Measurements from ENCODE around the gene TMA7.
A peak's percentile ranks its signal among the peaks of the same experiment; 100 is the strongest.
"Not testable (repeated sequence)": the region's sequence is repeated elsewhere in the genome, so short reads cannot be mapped to it uniquely, and the experiment has no call there.

TMA7 gene

GRCh38 chr3:48459773-48460516, 19.9 kb downstream of the TMA7 start:
- Histone ChIP-seq H3K4me1 (no peaks in the 10 kb centered on the region), H3K4me3 (ENCODE audit: low read depth, low read length) (no peak overlapping the region), H2AFZ (no peak overlapping the region), H3K27me3 (ENCODE audit: control insufficient read depth, insufficient read depth, low read length) (no peaks in the 10 kb centered on the region), H3K9me3 (ENCODE audit: control insufficient read depth, low read length) (no peaks in the 10 kb centered on the region), H3K79me2 (no peaks in the 10 kb centered on the region), H3K36me3 (ENCODE audit: control insufficient read depth, insufficient read depth, low read length) (no peaks in the 10 kb centered on the region), H3K4me2 (ENCODE audit: low read length) (no peak overlapping the region), H3K27ac (no peak overlapping the region), H3K9ac (no peak overlapping the region)
- no peak for TF ChIP-seq CTCF (IDR thresholded peaks at IDR 0.05)

GRCh38 chr3:48460517-48460902, 20.5 kb downstream of the TMA7 start:
- Histone ChIP-seq H3K4me3 (ENCODE audit: low read depth, low read length) (no peak overlapping the region), H3K9me3 (ENCODE audit: control insufficient read depth, low read length) (no peaks in the 10 kb centered on the region), H3K79me2 (no peaks in the 10 kb centered on the region), H3K4me2 (ENCODE audit: low read length) (no peak overlapping the region), H3K4me1 (no peaks in the 10 kb centered on the region), H3K27ac (no peak overlapping the region), H3K36me3 (ENCODE audit: control insufficient read depth, insufficient read depth, low read length) (no peaks in the 10 kb centered on the region), H3K9ac (no peak overlapping the region), H3K27me3 (ENCODE audit: control insufficient read depth, insufficient read depth, low read length) (no peaks in the 10 kb centered on the region), H2AFZ (no peak overlapping the region)
- no peak for TF ChIP-seq CTCF (IDR thresholded peaks at IDR 0.05)

- not testable (repeated sequence) for H3K27ac ChIP-seq; H3K36me3 ChIP-seq (ENCODE audit: control insufficient read depth, insufficient read depth, low read length); H3K4me2 ChIP-seq (ENCODE audit: low read length); H3K9me3 ChIP-seq (ENCODE audit: control insufficient read depth, low read length); H2AFZ ChIP-seq; H3K9ac ChIP-seq; H3K27me3 ChIP-seq (ENCODE audit: control insufficient read depth, insufficient read depth, low read length); H3K4me3 ChIP-seq (ENCODE audit: low read depth, low read length); H3K79me2 ChIP-seq; H3K4me1 ChIP-seq
These were observed 21.7 kb downstream of the TMA7 start for GRCh38 chr3:48461767-48462166.

- Histone ChIP-seq H3K4me3 (ENCODE audit: low read depth, low read length) (no peak overlapping the region), H3K36me3 (ENCODE audit: control insufficient read depth, insufficient read depth, low read length) (no peaks in the 10 kb centered on the region), H3K9me3 (ENCODE audit: control insufficient read depth, low read length) (no peaks in the 10 kb centered on the region), H3K27me3 (ENCODE audit: control insufficient read depth, insufficient read depth, low read length) (no peaks in the 10 kb centered on the region), H3K27ac (no peak overlapping the region), H3K9ac (no peak overlapping the region), H3K4me1 (peaks cover 13% of the 10 kb centered on the region), H3K79me2 (peaks cover 6% of the 10 kb centered on the region), H3K4me2 (ENCODE audit: low read length) (no peak overlapping the region), H2AFZ (no peak overlapping the region)
- no peak for TF ChIP-seq CTCF (IDR thresholded peaks at IDR 0.05)
These were observed 23.6 kb downstream of the TMA7 start for GRCh38 chr3:48463703-48464102.

- Histone ChIP-seq H3K4me1 (peaks cover 13% of the 10 kb centered on the region), H3K4me2 (ENCODE audit: low read length) (peak overlapping the region; percentile 37), H3K79me2 (peaks cover 11% of the 10 kb centered on the region), H3K36me3 (ENCODE audit: control insufficient read depth, insufficient read depth, low read length) (no peaks in the 10 kb centered on the region), H3K4me3 (ENCODE audit: low read depth, low read length) (peak overlapping the region; percentile 64), H3K27me3 (ENCODE audit: control insufficient read depth, insufficient read depth, low read length) (no peaks in the 10 kb centered on the region), H3K9ac (no peak overlapping the region), H3K27ac (peak overlapping the region; percentile 100), H2AFZ (peak overlapping the region; percentile 84), H3K9me3 (ENCODE audit: control insufficient read depth, low read length) (no peaks in the 10 kb centered on the region)
- no peak for TF ChIP-seq CTCF (IDR thresholded peaks at IDR 0.05)
These were observed 24.7 kb downstream of the TMA7 start for GRCh38 chr3:48464713-48465221.

All from parathyroid adenoma (tissue), 2 donors.